NCI-H460 (cell line): ENCODE results near the gene ZNHIT2. TPM values are rescaled to one million over a fixed set of nuclear protein-coding genes. Genes with fewer than 3 reads are reported as not detected.
A peak's percentile ranks its signal among the peaks of the same experiment; 100 is the strongest.
"Not testable (repeated sequence)": the region's sequence is repeated elsewhere in the genome, so short reads cannot be mapped to it uniquely, and the experiment has no call there.

Experiments used
- DNase-seq: peaks from one replicate; pipeline ENCODE4 v3.0.0-alpha.2; 2016; ENCODE audit warnings: low read depth; ENCODE audit errors: extremely low read depth
- total RNA-seq: library from RNA; depleted of rRNA; stranded (reverse); fragments of >200 nt; shearing (Covaris generic); gene quantifications from 2 replicates; pipeline ENCODE4 v1.2.3, GENCODE V29; 2014

ZNHIT2 gene
- total RNA-seq, 1 experiment from 2014 or later = 10.3 TPM

DNA sequence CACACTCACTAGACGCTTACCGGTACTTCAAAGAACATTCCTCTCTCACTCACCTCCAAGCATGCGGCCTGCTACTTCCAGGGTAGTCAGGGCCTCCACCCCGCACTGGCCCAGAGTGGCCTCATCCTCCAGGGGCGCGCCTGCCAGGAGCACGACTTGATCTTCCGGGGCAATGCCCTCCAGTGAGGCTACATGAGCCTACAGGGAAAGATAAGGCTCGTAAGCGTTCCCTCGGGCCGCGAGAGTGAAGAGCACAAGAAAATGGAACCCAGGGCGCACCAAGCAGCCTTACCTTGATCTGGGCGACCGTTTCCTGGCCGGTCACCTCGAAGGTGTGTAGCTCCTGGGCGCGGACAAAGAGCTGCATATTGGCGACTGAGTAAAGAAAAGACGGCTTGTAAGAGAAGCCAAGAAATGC, 4.0 kb upstream of the ZNHIT2 start:
- DNase-seq = no peak

DNA sequence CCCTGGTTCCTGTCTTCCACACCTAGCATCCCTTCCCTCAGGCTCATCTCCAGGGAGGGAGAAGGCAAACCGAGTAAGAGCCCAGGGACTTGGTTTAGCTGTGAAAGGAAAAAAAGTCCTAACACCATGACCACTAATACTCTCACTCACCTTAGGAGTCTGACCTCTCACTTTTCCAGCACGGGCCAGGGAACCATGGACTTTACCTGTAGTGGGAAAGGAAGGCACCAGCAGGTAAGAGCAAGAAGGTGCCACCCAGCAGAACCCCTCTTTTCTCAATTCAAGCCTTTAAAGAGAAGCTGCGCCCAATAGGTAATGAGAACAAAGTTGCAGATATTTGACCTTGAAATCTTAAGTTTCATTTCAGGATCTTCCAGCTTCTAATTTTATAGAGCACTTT, 3.3 kb upstream of the ZNHIT2 start:
- no peak for DNase-seq

DNA sequence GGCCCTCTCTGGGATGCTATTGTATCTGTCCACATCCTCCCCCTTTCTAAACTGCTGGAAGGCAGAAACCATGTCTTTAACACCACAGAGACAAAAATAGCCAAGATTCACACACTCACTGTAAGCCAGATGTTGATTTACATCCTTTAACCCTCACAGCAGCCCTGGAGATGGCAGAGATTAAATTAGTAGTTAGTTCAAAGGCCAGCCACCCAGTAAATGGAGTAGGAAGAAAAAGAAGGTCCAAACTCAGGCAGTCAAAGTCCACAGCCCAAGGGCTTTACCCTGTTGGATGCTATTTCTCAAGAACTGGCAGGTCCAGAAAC, 2.1 kb upstream of the ZNHIT2 start:
- DNase-seq = no peak

DNA sequence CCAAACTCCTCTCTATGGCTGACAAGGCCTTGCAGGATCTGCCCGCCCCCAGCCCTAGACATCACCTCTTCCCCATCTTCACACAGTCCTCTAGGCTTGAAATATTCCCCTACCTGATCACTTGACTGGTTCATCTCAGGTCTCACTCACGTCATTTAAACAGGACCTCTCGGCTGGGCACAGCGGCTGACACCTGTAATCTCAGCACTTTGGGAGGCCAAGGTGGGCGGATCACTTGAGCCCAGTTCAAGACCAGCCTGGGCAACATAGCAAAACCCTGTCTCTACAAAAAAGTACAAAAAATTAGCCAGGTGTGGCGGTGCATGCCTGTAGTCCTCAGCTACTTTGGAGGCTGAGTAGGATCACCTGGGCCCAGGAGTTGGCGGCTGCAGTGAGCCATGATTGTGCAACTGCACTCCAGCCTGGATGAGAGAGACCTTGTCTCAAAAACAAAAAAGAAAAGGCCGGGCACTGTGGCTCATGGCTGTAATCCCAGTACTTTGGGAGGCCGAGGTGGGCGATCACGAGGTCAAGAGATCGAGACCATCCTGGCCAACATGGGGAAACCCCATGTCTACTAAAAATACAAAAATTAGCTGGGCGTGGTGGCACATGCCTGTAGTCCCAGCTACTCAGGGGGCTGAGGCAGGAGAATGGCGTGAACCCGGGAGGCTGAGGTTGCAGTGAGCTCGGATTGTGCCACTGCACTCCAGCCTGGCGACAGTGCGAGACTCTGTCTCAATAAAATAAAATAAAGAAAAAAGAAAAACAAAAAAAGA, 1.6 kb upstream of the ZNHIT2 start:
- not testable (repeated sequence) for DNase-seq

DNA sequence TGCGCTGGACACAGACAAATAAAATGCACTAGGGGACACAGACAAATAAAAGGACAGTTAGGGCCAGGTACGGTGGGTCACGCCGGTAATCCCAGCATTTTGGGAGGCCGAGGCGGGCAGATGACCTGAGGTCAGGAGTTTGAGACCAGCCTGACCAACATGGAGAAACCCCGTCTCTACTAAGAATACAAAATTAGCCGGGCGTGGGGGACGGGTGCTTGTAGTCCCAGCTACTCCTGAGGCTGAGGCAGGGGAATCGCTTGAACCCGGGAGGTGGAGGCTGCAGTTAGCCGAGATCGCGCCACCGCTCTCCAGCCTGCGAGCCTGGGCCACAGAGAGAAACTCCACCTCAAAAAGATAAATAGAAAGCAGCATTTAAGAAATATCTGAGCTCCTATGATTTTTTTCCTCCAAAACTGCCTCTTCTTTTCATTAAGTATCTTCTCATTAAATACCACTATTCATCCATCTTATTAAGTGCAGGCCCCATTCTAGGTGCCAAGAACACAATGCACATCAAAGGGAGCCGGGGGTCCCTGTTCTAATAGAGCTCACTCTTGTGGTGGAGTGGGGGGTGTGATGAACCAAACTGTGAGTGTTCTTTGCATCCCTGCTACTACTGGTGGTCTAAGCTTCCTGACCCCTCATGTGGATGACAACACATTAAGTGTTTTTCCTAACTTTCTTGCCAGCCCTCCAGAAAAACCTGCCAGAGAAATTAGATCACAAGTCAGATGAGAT, 766 bp upstream of the ZNHIT2 start:
- no peak for DNase-seq

DNA sequence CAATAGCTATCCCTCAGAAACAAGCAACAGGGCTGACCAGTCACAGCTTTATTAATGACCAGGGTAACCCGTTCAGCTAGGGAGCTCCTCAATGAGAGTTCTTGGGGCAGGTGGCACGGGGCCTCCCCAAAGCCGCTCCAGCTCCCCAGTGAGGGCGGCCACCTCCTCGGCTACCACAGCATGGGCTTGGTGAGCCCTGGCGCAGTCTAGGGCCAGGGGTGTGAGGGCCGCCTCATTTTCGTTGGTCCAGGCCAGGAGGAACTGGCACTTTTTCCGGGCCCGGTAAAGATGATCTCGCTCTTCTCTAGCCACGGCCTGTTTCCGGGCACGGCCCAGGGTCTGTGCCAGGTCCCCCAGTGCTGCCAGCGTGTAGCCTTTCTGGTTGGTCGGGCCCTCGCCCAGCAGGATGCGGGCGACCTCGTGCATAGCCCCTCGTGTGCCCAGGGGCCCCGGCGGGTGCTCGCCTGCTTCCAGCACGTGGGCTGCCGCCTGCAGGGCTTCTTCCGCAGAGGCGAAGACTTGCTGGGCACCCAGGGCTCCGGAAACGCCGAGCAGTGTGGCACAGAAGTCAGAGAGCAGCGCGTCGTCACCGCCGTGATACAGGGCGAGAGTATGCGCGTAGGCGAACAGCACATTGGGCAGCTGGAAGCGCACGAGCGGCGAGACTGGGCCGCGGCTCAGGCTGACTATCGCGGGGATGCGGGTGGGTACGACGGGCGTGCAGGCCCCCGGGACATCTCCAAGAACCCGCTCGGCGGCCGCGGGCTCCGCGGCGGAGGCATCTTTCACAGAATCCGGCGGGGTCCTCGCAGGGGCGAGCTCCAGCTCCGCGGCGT, 913 bp downstream of the ZNHIT2 start:
- no peak for DNase-seq

DNA sequence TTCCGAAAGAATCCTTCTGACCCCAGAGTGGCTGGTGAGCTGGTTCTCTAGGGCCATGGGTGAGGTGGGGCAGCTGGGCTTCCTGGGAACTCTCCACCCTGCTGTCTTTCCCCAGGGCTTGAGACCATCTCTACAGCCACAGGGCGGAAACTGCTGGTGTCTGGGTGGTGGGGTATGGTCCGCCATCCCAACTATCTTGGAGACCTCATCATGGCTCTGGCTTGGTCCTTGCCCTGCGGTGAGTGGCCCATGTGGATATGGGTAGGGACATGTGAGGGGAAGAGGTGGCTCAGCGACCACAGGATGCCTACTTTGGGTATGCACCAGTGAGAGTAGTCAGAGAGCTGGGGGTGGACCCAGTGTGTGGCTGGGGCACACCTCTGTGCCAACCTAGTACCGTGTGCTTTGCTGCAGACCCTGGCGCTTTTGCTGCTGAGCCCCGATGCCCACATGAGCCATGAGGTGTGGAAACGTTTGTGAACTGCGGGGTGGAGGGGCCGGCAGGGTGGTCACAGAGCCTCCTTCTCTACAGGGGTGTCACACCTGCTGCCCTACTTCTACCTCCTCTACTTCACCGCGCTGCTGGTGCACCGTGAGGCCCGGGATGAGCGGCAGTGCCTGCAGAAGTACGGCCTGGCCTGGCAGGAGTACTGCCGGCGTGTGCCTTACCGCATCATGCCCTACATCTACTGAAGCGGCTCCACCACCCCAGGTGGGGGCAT, 2.0 kb downstream of the ZNHIT2 start:
- DNase-seq = no peak

DNA sequence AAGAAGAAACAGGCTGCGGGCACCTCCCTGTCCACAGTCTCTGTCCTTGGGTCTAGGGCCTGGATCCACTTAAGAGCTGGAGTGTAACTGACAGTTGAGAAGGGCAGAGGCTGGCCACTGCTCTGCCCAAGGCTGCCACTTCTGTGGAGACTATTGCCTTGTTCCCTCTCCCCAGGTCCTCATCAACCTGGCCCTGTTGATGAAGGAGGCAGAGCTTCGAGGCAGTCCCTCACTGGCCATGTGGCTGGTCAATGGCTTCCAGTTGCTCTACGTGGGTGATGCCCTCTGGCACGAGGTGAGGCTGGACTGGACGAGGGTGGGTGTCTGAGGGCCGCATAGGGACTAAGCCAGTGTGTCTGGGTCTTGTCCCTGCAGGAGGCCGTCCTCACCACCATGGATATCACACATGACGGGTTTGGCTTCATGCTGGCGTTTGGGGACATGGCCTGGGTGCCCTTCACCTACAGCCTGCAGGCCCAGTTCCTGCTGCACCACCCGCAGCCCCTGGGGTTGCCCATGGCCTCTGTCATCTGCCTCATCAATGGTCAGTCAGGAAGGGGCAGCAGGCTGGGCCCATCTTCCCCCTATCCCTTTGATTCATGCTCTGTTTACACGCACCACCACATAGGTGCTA, 2.8 kb downstream of the ZNHIT2 start:
- DNase-seq = no peak

DNA sequence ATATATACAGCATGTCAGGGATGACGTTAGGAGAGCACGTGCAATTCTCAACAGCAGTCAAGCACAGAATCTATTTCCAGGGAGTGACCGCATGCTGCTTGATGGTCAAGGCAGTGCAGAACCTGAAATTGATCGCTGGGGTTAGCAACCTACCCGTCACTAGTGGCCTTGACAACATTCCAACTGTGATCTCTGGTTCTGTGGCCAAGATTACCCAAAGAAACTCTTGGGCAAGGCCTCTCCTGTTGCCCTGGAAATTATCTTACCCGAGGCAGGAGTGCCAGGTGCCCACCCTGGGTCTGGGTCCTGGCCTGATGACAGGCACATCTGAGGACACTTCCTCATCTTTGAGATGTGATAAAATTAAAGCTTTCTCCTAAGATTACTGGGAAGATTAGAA, 3.7 kb downstream of the ZNHIT2 start:
- no peak for DNase-seq

DNA sequence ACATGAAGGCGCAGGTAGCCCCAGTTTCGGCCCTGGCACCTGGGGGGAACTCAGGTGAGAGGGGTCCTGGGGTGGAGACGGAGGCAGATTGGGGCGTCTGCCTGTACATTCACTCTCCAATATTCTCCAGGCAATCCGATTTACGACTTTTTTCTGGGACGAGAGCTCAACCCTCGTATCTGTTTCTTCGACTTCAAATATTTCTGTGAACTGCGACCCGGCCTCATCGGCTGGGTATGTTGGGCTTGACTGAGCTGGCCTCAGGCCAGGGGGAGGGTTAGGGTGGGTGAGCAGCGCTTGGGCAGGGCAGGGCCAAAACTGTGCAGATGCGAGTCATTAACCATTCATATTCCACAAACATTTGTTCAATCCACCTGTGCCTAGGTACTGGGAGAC, 4.1 kb downstream of the ZNHIT2 start:
- DNase-seq = no peak

DNA sequence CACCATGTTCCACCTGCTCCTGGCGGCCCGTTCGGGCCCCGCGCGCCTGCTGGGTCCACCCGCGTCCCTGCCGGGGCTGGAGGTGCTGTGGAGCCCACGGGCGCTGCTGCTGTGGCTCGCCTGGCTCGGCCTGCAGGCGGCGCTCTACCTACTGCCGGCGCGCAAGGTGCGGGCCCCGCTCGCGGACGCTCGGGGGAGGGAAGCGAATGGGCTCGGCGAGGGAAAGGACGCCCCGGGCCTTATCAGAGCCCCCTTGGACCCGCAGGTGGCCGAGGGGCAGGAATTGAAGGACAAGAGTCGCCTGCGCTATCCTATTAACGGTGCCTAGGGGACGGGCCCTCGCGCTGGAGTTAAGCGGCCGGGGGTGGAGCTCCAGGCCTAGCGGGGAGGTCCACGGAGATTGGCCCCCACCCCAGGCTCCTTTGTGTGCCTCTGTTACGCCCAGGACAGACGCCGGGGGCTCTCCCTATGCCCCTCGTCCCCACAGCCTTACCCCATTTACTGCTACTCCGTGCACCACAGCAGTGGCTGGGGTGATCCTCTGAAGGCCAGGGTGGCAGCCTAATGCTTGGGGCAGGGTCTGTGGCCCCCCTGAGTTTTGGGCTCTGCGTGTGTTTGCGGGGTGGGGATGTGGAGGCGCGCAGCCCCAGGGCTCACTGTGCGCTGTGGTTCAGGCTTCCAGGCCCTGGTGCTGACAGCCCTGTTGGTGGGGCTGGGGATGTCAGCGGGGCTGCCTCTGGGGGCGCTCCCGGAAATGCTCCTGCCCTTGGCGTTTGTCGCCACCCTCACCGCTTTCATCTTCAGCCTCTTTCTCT, 4.7 kb downstream of the ZNHIT2 start:
- no peak for DNase-seq

DNA sequence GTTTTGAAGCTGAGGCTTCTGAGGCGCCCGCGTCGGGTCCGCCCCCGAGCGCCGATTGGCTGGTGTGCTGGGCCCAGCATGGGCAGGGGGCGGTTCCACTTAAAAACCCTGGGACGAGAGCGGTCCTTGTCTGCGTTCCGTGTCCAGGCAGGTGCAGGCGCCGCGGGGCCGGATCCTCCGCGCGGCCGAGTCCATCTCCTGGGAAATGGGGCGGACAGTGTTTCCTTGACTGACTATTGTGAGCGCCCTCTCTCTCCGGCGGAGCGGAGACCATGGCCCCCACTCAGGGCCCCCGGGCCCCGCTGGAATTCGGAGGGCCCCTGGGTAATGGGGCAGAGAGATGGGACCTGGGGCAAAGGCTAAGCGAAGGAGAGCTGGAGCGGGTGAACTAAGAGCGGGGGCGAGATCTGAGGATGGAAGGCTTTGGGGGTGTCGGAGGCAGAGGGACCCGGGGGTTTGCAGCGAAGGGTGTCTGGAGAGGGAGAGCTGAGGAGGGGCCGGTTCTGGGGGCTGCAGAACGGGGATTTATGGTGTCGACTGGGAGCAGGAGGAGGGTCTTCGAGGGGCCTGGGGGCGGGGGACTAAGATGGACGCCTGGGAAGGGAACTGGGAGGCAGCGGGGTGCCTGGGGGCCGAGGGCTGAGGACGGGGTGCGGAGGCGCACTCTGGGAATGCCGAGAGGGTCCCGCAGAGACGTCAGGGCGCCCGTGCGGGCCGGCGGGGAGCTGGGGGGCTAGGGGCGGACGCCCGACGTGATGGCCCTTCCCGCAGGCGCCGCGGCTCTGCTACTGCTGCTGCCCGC, 5.6 kb downstream of the ZNHIT2 start, which contains the start of gene TM7SF2:
TM7SF2 (plus strand) TSS at position 129 of the 802 bp plus-strand sequence; CDS start at position 273, 144 bp downstream.
- DNase-seq = peak; percentile 87

DNA sequence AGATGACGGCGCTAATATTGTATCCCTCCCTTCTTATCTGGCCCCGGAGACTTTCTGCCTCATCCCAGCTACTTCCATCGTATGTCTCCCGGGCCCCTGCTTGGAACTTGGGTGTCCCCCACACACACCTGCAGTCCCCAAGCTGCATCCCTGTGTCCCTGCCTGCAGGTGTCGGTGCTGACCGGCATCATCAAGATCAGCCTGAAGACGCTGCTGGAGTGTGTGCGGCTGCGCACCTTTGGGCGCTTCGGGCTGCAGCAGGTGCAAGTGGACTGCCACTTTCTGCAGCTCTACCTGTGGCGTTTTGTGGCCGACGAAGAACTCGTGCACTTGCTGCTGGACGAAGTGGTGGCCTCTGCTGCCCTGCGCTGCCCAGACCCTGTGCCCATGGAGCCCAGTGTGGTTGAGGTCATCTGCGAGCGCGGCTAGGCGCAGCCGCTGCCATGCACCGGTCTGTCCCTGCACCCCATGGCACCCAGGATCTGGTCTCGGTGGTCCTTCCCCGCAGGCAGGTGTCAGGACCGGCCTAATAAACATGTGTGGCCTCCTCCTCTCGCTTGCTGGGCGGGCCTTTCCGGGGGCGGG, 6.2 kb downstream of the ZNHIT2 start:
- no peak for DNase-seq

DNA sequence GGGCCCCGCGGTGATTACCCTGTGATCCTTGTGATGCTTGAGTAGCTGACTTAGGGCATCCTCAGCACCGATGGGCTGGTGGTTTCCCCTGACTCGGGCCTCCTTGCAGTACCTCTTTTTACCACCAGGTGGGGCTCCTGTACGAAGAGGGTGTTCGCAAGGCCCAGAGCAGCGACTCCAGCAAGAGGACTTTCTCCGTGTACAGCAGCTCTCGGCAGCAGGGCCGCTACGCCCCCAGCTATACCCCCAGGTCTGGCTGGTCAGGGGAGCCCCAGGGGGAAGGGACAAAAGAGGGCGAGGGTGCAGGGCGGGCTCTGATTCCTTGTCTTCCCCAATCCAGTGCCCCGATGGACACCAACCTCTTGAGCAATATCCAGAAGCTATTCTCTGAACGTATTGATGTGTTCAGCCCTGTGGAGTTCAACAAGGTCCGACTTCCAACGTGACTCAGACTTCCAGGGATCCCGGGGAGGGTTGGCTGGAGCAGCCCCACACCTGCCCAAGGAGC, 7.1 kb downstream of the ZNHIT2 start:
- peak; percentile 72 for DNase-seq

DNA sequence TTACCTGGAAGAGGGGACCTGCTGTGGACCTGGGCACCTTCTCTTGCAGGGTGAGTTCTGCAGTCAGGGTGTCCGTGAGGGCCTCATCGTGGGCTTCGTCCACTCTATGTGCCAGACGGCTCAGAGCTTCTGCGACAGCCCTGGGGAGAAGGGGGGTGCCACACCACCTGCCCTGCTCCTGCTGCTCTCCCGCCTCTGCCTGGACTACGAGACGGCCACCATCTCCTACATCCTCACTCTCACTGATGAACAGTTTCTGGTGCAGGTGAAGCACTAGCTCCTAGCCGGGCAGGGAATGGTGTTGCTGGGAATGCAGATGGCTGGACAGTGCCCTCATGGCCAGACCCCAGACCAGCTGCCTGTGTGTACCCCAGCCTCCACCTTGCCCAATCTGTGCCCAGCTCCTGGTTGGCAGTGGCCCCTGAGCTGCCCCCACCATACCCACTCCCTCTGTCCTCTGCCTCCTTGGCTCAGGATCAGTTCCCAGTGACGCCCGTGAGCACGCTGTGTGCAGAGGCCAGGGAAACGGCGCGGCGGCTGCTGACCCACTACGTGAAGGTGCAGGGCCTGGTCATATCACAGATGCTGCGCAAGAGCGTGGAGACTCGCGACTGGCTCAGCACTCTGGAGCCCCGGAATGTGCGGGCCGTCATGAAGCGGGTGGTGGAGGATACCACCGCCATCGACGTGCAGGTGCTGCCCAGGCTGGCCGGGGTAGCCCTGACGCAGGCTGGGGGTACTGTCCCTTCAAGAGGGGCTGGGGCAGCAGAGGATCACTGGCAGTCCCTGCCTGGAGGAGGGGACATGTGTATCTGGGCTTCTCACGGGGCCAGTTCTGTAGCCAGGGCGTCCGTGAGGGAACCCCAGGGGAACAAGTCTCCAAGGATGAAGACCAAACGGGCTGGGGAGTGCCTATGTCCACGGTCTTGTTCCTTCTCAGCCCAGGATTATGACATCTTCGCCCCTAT, 8.0 kb downstream of the ZNHIT2 start:
- no peak for DNase-seq

DNA sequence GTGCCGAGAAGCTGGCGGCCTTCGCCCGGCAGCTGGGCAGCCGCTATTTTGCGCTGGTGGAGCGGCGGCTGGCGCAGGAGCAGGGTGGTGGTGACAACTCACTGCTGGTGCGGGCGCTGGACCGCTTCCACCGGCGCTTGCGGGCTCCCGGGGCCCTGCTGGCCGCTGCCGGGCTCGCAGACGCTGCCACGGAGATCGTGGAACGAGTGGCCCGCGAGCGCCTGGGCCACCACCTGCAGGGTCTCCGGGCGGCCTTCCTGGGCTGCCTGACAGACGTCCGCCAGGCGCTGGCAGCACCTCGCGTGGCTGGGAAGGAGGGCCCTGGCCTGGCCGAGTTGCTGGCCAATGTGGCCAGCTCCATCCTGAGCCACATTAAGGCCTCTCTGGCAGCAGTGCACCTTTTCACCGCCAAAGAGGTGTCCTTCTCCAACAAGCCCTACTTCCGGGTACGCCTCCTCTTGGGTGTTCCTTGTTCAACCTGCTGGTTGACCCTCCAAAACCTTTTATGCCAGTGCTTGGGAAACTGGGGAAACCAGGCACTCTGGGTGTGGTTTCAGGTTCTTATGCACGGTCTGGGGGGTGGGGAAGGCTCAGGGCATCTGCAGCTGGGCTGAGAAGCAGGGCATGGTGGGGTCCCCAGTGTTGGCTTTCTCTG, 8.9 kb downstream of the ZNHIT2 start:
- no peak for DNase-seq
